Articular chondrocyte of knee joint (primary cell): Measurements from ENCODE around the gene RRP15. TPM values are rescaled to one million over a fixed set of nuclear protein-coding genes. Genes with fewer than 3 reads are reported as not detected.

Source experiments
- small RNA-seq: library from RNA; depleted of rRNA; stranded (forward); fragments of <200 nt; gene quantifications from one replicate; pipeline ENCODE3, GENCODE V24; 2012
- total RNA-seq: library from RNA; depleted of rRNA; stranded (reverse); fragments of >200 nt; gene quantifications from 2 replicates; pipeline ENCODE4 v1.2.3, GENCODE V29; 2012

The RRP15 gene, protein sequence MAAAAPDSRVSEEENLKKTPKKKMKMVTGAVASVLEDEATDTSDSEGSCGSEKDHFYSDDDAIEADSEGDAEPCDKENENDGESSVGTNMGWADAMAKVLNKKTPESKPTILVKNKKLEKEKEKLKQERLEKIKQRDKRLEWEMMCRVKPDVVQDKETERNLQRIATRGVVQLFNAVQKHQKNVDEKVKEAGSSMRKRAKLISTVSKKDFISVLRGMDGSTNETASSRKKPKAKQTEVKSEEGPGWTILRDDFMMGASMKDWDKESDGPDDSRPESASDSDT
- total RNA-seq = 10.6 and 10.8 TPM in 2 replicates

DNA sequence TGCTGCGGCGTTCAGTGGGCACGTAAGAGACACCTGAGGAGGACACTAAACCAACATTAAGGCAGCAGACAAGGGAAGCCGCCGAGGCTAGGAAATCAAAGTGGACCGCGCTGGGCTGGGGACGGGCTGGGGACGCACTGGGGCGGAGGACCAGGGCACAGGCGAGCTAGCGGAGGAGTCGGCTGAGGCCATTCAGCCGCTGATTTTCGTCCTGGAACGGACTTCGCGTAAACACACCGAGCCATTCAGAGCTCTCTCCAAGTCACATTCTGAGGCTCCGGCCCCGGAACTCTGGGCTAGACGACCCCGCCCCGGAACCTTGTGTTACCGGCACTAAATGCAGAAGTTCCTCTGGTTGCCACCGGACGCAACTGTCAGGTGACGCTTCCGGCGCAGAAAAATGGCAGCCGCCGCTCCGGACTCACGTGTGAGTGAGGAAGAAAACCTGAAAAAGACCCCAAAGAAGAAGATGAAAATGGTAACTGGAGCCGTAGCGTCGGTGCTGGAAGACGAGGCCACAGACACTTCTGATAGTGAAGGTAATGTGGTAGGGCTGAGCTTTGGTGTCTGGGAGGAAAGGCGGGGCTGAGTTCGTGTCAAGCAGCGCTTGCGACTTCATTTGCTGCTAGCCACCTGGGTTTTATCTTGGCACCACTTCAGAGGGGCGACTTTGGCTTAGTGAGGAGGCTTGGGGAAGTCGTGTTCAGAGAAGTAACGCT is at the start of gene RRP15:
Gene RRP15 (plus strand): TSS at position 377 of the 719 bp plus-strand sequence. CDS start 24 bp downstream, at position 401.

DNA sequence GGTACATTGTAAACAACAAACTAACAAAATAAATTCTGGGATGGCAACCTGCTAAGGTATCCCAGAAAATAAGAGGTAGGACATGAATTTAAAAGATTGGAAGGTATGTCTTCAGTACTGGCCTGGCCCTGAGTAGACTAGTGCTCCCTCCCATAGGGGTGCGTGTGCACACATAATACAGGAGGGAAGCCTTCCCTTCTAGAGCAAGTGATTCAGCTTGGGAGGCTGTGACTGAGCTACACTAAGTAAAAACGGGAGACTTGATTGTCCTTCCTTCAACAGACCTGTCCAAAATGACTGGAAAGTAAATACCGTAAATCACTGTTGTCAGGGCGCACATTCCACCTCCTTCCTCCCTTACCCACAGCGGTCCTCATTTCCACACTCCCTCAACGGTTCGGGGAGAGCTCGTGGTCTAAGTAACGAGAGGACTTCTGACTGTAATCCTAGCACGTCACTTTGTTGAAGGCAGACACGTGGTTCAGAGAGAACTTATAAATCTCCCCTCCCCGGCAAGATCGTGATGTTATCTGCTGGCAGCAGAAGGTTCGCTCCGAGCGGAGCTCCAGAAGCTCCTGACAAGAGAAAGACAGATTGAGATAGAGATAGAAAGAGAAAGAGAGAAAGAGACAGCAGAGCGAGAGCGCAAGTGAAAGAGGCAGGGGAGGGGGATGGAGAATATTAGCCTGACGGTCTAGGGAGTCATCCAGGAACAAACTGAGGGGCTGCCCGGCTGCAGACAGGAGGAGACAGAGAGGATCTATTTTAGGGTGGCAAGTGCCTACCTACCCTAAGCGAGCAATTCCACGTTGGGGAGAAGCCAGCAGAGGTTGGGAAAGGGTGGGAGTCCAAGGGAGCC is 60.0 kb downstream of the RRP15 start, which contains the start of gene TGFB2:
Gene TGFB2 (plus strand): TSS at position 523 of the 859 bp plus-strand sequence. CDS start 1,366 bp downstream, outside the sequence.

Small RNA genes lying within 50 kb of the gene (small RNA-seq; reads per million reads assigned to genes)
- not detected for gene AC096638.1

Other genes with a start within 250 kb of the RRP15 start
- 31.8 and 49.2 TPM in 2 replicates for gene TGFB2, start 60.0 kb downstream of the RRP15 start, total RNA-seq